GM19468 (cell line): ENCODE measurements around the gene PDIA6.

ENCODE experiments used
- ATAC-seq: cut with Tn5 transposase; IDR thresholded peaks from one replicate; pipeline ENCODE4 v1.9.1; 2021; ENCODE audit warnings: mild to moderate bottlenecking, moderate library complexity, moderate number of reproducible peaks; ENCODE audit not compliant: unreplicated experiment; ENCODE audit errors: extremely low read depth

PDIA6 gene

DNA sequence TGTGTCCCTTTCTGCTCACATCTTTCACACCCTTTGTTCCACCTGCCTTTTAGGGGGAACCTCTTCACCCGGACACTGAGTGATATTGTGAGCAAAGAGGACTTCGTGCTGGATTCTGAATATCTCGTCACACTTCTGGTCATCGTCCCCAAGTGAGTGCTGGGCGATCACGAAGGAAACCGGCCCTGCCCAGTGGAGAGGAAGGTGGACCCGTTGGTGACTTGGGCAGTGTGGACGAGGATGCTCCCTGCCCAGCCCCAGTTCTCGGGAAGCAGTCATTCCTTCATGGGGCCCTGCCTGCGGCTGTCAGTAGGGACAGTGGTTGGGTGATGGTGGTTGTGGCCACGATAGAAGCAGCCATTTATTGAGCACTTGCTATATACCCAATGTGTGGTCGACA is 40.8 kb downstream of the PDIA6 start:
- ATAC-seq: no peak

DNA sequence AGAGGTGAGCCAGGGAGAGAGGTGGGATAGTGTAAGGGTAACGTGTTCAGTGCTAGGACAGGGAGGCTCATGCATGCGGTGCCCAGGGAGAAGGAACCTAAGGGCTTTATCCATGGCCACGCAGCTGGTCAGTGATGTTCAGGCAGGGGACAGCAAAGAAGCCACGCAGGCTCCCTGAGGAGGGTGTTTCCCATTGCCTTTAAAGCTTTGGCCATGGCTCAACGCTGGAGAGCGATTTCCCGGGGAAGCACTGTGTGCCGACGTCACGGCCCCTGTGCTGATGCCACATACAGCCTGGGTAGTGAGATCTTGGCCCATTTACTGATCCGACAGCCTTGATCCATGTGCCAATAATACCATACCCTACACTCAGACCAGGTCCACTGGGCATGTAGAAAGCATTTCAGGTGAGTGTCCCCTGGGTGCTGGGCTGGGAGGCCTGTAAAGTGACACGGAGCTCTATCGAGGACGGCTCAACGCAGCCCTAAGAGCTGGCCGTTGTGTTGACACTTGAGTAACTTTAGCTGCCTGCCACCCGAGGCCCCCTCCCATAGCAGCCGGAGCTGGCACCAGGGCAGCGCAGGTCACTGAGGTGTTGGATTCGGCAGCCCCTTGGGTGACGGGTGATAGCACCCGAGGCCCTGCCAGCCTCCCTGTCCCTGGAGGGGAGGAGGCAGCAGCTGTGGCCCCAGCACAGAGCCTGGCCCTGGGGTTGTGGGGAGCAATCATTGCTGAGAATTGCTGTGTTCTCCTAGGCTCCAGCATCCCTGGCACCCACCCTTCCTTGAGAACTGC is 41.4 kb downstream of the PDIA6 start:
- ATAC-seq: no peak

DNA sequence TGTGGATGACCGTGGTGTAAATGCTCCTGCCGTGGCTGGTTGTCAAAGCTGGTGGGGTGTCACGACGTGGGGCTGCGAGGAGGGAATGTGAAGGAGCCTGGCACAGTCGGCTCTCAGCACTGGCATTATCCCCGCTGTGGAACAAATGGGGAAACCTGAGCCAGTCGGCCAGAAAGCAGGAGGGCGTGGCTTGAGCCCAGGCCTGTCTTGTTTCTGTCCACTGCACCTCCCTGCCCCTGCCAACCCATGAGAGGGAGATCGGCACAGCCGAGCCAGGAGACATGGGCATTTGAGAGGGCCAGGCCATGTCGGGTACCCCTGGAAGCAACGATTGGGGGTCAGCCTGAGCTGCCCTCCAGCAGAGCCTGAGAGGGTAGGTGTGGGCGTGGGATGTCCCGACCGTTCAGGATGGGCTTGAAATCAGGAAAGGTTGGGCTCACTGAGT is 44.5 kb downstream of the PDIA6 start:
- ATAC-seq: no peak

DNA sequence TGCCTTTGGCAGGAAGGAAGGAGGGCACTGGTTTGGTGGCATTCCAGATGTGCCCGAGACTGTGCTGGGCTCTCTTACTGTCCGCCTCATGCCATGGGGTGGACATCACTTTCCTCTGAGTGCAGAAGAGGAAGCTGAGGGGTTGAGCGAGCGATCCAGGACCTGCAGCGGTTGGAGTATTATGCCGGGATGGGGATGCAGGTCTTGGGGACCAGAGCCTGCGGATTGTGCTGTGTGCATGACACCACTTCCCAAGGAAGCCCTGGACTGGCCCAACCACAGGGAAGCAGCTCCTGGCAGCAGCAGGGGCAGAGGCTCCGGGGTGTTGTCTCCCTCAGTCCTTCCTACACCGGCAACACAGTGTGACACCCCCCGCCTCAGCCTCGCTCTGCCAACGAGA is 46.7 kb downstream of the PDIA6 start:
- no peak for ATAC-seq

DNA sequence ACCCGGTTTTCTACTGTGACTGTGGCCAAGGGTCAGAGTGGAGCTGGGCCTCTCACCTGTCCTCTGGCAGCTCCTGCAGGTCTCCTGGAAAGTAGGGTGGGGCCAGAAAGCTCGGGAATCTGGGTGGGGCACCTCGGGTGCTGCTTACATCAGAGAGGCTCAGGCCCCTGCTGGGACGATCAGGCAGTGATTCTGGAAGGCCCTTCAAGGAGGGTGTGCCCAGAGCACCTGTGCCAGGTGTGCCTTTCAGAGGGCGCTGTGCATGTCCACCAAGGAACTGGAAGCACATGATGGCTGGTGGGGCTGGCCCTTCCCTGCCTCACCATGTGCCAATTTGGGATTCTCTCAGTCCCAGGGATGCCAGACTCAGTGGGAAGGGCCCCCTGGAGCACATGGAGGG is 47.1 kb downstream of the PDIA6 start:
- no peak for ATAC-seq

DNA sequence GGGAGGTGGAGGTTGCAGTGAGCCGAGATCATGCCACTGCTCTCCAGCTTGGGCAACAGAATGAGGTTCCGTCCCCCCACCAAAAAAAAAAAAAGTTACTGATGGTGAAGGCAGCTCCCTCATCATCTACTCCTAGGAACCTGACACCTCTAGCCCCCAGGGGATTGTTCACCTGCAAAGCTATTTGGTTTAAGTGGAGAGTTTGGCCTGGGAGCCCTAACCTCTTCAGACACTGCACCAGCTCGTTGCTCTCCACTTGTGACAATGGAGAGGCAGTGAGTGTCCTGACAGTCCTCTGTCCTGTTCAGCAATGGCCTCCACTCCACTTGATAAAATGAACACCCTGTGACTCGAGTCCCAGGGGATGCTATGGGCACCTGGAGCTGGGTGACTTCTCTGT is 47.7 kb downstream of the PDIA6 start:
- no peak for ATAC-seq

DNA sequence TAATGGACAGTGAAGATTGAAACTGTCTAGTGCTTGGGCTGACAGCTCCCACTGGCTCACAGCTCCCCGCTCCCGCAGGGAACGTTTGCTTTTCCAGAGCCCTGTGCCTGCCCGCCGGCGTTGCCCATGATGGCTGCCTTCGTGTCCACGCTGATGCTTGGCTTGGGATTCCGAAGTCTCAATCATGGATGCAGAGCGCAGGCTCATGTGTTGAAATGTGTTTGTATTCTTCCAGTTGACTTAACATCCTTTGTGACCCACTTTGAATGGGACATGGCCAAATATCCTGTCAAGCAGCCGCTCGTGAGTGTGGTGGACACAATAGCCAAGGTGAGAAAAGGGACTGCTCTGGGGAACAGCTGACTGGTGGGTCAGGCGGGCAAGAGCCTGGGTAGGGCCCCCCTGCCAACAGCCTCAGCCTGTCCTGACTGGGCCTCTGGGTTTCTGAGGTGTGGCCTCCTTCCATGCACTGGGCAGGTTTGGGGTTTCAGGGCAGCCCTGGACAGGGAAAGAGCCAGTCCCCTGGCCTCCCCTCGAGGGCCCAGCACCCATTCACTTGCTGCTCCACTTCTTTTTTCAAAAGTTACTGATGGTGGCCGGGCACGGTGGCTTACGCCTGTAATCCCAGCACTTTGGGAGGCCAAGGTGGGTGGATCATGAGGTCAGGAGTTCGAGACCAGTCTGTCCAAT is 48.3 kb downstream of the PDIA6 start:
- no peak for ATAC-seq

DNA sequence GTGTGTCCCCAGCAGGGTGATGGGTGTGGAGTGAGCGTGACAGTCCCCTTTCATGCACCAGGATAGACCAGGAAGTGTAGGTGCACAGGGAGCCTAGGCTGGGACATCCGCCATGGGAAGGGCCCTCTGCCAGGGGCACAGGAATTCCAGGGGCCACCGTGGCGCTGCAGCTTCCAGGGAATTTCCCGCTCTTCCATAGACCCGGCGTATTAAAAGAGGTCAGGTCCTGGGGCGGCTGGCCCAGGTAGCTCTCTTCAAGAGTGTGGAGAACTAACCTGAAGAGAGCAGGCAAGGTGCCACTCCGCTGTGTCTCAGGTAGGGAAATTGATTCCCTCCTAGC is 49.2 kb downstream of the PDIA6 start:
- no peak for ATAC-seq

DNA sequence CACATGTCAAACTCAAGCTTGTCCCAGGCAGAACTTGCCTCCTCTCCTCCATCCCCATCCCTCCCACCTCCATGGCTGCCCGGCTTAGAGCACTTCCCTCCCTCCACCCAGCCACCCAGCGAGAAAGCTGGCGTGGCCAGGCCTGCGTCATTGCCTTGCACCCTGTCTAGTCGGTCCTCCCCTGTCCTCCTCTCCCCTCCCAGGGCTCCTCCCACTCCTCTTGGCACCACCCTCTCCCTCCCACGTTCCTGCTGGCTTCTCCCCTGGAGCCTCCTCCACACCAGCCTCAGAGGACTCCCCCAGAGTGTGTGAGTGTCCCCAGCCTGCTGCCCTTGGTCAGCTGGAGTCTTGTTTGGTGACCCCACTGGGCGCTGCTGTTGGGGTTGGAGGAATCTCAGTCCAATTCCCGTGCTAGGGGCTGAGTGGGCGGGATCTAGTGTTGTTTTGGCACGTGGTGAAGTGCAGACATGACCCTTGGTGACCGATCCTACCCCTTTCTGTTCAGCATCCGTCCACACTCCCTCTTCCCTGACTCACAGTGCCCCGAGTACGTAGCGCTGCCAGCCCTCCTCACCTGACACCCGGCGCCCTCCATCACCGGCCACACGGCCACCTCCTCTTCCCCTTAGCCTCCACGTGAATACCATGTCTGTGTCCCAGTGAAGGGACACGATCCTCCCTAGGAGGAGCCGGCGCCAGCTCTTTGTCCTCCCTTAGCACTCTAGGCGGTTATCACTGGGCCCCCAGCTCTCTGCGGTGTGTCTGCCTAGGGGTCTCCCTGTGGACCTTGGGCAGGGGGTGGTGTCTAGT is 49.7 kb downstream of the PDIA6 start:
- no peak for ATAC-seq

DNA sequence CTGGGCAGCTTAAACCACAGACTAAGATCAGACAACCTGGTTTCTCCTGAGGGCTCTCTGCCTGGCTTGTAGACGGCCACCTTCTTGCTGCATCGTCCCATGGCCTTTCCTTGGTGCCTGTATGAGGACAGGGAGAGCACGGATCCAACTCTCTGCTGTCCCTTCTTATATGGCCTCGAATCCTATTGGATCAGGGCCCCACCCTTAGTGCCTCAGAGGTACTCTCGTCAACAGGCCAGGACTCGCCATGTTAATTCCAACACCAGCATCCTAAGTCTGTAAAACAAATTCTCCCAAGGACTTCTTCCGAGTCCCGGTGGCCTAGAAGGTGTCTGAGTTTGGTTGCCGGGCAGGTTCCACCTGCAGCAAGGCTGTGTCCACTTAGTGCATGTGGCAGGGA is 51.0 kb downstream of the PDIA6 start:
- ATAC-seq: no peak

DNA sequence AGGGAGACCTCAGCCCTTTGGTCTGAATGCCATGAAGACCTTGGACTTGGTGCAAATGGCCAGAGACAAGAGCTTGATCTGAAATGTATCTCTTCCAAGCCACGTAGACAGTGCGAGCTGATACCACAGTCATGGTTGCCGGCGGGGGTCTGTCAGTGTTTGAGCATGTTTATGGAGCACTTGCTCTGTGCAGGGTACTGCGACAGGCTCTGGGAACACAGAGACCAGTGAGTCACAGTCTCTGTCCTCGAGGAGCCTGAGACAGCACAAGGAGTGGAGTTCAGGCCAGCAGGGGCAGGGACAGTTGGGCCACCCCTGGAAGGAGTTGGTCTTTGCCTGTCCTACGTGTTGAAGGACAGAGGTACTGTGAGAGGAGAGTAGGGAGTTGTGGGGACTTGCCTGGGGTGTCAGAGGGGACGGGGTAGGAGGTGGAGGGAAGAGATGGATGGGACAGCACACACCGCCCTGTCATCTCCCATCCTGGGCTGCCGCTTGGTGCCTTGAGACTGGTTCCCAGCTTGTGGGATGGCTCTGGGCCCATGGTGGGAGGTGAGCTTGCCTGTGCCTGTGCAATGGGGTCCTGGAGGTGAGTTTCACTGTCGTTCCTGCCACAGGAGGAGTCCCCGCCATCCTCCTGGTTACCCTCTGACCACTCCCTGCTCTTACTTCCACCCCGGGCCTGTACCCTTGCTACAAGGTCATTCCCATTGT is 51.6 kb downstream of the PDIA6 start:
- no peak for ATAC-seq

DNA sequence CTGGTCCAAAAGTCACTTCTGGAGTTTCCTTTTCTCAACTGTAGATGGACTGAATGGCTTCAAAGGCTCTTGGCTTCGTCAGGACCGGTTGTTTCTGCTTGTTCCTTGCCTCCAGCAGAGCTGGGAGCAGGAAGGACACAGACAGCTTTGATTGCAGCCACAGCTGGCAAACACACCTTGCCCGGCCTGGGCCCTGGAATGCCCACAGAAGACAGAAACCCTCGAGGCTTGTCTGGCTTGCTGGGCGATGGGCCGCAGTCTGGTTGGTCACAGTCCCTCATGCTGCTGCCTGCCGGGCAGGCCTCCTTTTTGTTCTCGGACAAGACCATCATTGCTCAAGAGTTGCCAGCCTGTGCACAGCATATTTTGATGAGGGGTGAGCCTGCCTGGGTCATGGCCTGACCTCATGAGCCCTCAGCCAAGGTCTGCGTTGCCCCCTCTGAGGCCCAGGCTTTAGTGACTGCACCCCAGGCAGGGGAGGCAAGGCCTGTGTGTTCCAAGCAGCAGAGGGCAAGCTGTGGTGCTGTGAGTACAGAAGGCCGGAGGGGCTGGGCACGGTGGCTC is 53.4 kb downstream of the PDIA6 start:
- no peak for ATAC-seq

DNA sequence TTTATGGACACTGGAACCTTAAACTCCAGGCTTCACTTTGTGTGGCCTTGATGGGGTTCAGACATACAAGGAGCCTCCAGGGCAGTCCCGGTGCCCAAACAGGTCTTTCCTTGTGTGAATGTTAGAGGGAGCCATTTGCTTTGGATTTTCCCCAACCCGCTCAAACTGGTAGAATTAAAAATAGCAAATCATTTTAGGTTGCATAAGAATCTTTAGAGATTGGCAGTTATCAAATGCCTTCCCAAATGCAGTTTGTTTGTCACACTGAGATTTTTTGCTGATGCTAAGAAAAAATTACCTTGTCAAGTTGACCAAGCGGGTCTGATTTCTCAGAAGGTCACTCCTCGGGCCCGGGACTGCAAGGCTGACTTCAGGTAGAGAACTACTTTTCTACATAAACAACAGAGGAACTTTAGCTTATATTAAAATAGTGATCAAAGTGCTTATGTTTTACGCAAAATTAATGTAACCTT is 54.7 kb downstream of the PDIA6 start:
- ATAC-seq: no peak

DNA sequence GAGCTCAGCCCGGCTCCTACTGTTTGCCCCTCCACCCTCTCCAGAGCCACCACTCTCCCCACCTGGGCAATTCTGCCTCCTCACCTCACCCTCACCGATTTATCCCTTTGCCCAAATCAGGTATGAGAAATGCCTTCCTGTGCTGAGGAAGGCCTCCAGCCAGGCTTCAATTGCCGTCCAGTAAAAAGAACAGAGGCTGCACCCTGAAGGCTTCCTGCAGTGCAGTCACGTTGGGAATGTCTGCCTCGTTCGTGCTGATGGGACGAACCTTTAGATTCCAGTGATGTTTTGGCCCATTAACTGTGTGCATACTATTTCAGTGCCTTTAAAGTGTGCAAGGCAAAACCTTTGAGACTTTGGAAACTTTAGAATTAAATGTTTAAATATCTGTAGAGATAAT is 57.0 kb downstream of the PDIA6 start:
- no peak for ATAC-seq

DNA sequence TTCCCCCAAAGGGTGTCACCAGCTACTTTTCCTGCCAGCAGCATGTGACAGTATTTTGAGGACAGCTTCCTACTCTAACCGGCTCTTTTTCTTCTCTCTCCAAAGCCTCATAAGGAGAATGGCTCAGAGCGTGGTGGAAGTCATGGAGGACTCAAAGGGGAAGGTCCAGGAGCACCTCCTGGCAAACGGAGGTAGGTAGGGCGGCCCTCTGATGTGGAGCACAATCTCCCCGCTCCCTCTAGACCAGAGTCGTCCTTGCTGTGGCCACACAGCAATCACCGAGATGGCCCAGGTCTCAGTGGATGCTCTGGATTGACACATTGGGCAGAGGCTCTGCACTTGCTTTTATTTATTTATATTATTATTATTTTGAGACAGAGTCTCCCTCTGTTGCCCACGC is 58.7 kb downstream of the PDIA6 start:
- ATAC-seq: no peak

DNA sequence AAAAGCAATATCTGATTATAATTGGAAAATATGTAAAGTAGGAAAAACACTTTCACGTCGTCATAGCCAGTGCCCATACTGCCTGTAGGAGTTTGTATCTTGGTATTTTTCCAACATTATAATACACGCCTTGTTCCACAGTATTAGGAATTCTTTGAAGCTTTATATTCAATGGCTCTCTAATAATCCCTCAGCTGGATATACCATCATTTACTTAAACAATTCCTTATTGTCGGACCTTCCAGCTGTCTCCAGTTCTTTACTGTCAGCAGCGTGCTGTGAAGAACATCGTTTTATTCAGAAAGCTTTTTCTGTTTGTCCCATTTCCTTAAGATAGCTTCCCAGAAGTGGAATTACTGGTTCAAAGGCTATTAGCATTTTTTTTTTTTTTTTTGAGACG is 59.4 kb downstream of the PDIA6 start:
- no peak for ATAC-seq

DNA sequence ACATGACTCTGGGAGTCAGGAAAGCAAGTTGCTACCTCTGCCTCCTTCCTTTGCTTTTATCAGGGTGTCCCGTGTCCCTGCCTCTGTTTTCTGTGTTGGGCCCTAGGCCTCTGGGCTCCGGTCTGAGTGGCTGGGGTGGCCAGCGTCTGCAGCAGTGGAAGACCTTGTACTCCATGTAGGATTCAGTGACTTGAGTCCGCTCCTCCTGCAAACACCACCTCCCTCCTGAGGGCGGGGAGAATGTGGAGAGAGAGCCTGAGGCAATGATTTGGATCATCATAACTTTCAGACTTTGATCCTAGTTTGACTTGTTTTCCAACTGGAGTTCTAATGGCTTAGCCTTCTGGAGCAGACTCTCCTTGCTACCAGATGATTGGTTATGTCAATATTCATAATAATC is 60.3 kb downstream of the PDIA6 start:
- ATAC-seq: no peak

DNA sequence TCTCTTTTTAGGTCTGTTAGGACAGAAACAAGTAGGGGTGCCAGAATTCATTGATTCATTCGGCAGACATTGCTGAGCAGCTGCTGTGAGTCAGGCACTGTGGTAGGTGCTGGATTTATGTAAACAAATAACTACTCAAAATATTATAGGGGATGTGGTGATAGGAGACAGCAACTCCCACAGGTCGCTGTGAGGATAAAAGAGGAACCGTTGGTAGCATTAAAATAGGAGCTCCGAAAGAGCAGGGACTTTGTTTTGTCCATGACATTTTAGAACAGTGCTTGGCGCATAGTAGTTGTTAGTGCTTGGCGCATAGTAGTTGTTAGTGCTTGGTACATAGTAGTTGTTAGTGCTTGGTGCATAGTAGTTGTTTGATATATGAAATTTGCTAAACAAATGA is 62.0 kb downstream of the PDIA6 start:
- no peak for ATAC-seq

DNA sequence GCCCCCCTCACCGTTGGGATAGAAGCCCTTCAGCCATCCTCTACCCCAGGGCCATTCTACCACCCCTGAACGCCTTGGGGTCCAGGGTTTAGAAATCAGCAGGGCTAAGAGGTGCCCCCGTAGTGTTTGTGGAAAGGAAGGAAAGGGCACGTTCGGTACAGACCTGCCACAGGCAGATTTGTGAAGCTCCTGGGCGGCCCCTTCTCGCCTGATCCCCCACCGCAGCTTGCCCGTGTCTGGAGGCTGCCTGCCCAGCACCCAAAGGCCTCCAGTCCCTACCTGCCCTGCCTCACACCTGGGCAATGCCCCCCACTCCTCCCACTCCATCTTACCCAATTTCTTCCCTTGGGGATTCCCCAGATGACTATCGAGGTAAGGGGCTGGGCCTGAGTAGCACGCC is 69.9 kb downstream of the PDIA6 start:
- no peak for ATAC-seq

DNA sequence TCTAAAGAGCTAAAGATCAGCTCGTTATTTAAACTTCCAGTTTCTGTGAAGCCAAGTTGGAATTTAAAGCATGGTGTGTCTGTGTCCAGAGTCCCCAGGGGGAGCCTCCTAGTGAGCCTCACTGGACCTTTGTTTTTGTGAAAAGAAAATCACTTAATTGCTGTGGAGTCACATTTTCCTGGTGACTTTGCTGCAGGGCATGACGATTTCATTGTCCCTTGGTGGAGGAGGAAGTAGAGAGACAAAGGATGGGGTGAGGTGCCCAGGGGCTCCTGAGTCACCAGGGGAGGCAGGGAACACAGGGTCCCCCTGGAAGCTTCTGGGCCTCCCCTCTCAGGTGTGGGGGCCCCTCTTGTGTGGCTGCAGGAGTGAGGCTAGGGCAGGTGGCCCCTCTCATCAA is 71.4 kb downstream of the PDIA6 start:
- no peak for ATAC-seq
